GM23248 (cell line): ENCODE measurements around the gene ATG16L2.

Experiments
- EZH2 ChIP-seq: fragments of 200-600 bp; sonication (generic); IDR thresholded peaks from 2 replicates; pipeline ENCODE4 v1.6.1; 2018; ENCODE audit warnings: antibody characterized with exemption, mild to moderate bottlenecking; ENCODE audit not compliant: insufficient read depth, poor library complexity, severe bottlenecking
- EZH2phosphoT487 ChIP-seq: fragments of 200-600 bp; sonication (generic); IDR thresholded peaks from 2 replicates; pipeline ENCODE4 v1.6.1; 2018; ENCODE audit warnings: antibody characterized with exemption, moderate library complexity, mild to moderate bottlenecking, low read depth; ENCODE audit not compliant: insufficient read depth

DNA sequence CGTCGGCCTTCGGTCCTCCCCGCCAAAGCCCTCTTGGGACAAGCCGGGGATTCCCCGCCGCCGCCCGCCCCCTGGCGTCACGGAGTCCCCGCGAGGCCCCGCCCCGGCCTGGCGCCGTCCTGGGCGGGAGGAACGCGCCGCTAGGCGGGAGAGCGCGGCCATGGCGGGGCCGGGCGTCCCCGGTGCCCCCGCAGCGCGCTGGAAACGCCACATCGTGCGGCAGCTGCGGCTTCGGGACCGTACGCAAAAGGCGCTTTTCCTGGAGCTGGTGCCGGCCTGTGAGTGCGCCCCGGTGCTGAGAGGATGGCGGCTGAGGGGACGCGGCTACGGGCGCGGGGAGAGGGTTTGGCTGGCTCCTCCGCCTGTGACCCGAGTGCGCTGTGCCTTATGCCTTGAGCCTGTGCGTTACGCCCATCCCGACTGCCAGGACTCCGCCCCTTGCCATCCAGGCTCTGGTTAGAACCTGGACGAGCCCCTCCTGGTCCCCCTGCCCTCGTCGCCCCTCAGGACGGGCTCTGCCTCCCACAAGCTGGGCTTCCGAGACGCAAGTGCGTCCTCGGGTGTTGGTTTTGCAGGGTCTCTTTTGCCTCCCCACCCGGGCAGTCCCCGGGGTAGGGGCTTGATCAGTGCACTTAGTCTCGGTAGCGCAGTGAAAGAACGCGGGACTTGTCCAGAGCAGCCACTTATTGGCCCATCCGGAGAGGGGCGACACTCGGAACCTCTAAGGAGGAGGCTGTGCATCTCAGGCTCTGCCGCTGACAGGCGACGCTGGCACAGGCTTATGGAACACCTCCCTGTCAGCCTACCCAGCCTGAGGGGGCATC, at the start of gene ATG16L2:
- no peak for TF ChIP-seq EZH2phosphoT487
- no peak for TF ChIP-seq EZH2
